ENCODE measurements around the gene DENND4C. TPM values are rescaled to one million over a fixed set of nuclear protein-coding genes. Genes with fewer than 3 reads are reported as not detected.

Gene DENND4C
- total and polyA plus RNA-seq, 2 of the 4 experiments (the other 2 are of a cell fraction), result 9.0 to 32.6 TPM

DNA sequence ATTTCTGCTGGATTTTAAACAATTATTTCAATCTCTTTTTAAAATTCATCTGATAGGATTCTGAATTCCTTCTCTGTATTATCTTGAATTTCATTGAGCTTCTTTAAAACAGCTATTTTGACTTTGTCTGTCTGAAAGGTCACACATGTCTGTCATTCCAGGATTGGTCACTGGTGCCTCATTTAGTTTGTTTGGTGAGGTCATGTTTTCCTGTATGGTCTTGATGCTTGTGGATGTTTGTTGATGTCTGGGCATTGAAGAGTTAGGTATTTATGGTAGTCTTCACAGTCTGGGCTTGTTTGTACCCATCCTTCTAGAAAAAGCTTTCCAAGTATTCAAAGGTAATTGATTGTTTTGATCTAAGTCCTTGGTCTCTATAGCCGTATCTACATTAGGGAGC lies 39.1 kb downstream of the DENND4C start:
- H4K91ac ChIP-seq (ENCODE audit: insufficient read depth, low read depth, low read length), result no peak overlapping the region
- H2BK15ac ChIP-seq (ENCODE audit: low read depth, low read length), result no peak overlapping the region
- POLR2A ChIA-PET (ENCODE audit: unreplicated experiment), result no interaction called here
- H3K4me2 ChIP-seq (ENCODE audit: low read depth, low read length), result no peak overlapping the region
- no peak overlapping the region for H2BK120ac ChIP-seq (ENCODE audit: low read depth, low read length)
- no peak overlapping the region for H3K18ac ChIP-seq (ENCODE audit: low read depth, low read length)
- H2BK5ac ChIP-seq (ENCODE audit: low read depth, low read length, poor library complexity, severe bottlenecking), result no peak overlapping the region
- peaks cover 22 to 33% of the 10 kb centered on the region in 2 experiments for H3K79me1 ChIP-seq (ENCODE audit: low read depth in 1 of 2, low read length in 2 of 2)
- no CpG with 5 or more reads among the region's 1 CpG for WGBS, 2 experiments (ENCODE audit: extremely low coverage in 2 of 2, insufficient read length in 1 of 2)
- H2AK5ac ChIP-seq (ENCODE audit: low read depth, low read length), result no peak overlapping the region
- TF ChIP-seq RCOR1 (IDR thresholded peaks at IDR 0.05; ENCODE audit: insufficient replicate concordance, low read length), result no peak
- TF ChIP-seq MXI1 (IDR thresholded peaks at IDR 0.05; ENCODE audit: borderline replicate concordance, low read depth, low read length), result no peak
- TF ChIP-seq, protein P1, sequence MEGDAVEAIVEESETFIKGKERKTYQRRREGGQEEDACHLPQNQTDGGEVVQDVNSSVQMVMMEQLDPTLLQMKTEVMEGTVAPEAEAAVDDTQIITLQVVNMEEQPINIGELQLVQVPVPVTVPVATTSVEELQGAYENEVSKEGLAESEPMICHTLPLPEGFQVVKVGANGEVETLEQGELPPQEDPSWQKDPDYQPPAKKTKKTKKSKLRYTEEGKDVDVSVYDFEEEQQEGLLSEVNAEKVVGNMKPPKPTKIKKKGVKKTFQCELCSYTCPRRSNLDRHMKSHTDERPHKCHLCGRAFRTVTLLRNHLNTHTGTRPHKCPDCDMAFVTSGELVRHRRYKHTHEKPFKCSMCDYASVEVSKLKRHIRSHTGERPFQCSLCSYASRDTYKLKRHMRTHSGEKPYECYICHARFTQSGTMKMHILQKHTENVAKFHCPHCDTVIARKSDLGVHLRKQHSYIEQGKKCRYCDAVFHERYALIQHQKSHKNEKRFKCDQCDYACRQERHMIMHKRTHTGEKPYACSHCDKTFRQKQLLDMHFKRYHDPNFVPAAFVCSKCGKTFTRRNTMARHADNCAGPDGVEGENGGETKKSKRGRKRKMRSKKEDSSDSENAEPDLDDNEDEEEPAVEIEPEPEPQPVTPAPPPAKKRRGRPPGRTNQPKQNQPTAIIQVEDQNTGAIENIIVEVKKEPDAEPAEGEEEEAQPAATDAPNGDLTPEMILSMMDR (conservative IDR thresholded peaks at IDR 0.05; ENCODE audit: low read depth, low read length), result no peak
- TF ChIP-seq POLR2A (IDR thresholded peaks at IDR 0.05; ENCODE audit: low read depth, low read length), result no peak
- no peak for TF ChIP-seq MAFK (IDR thresholded peaks at IDR 0.05; ENCODE audit: low read depth, low read length)
- no peak for TF ChIP-seq CHD1 (IDR thresholded peaks at IDR 0.05; ENCODE audit: low read depth, low read length)
- TF ChIP-seq CEBPB (IDR thresholded peaks at IDR 0.05; ENCODE audit: low read depth, low read length), result no peak
- TF ChIP-seq SMC3 (IDR thresholded peaks at IDR 0.05; ENCODE audit: low read depth, low read length), result no peak
- no peak for TF ChIP-seq MAZ (IDR thresholded peaks at IDR 0.05; ENCODE audit: borderline replicate concordance, low read depth, low read length)
- TF ChIP-seq, protein P2, sequence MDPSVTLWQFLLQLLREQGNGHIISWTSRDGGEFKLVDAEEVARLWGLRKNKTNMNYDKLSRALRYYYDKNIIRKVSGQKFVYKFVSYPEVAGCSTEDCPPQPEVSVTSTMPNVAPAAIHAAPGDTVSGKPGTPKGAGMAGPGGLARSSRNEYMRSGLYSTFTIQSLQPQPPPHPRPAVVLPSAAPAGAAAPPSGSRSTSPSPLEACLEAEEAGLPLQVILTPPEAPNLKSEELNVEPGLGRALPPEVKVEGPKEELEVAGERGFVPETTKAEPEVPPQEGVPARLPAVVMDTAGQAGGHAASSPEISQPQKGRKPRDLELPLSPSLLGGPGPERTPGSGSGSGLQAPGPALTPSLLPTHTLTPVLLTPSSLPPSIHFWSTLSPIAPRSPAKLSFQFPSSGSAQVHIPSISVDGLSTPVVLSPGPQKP (IDR thresholded peaks at IDR 0.05; ENCODE audit: borderline replicate concordance, low read depth, low read length), result no peak
- no peak for TF ChIP-seq FOS (IDR thresholded peaks at IDR 0.05; ENCODE audit: low read depth, low read length)
- no peak for TF ChIP-seq NFE2L2 (IDR thresholded peaks at IDR 0.05; ENCODE audit: low read depth, low read length)
- TF ChIP-seq BHLHE40 (IDR thresholded peaks at IDR 0.05; ENCODE audit: low read depth, low read length), result no peak
- TF ChIP-seq RFX5 (IDR thresholded peaks at IDR 0.05; ENCODE audit: low read depth, low read length), result no peak
- no peak overlapping the region for H2AK9ac ChIP-seq (replicated peaks; ENCODE audit: low read depth, low read length, poor library complexity)
- no peak overlapping the region for H3K9ac ChIP-seq (ENCODE audit: low read depth, low read length)
- no peak overlapping the region for H2AFZ ChIP-seq (replicated peaks; ENCODE audit: low read length, poor library complexity)
- no TSS peak for BruUV-seq (replicated peaks)
- H2BK20ac ChIP-seq (ENCODE audit: low read depth, low read length), result no peak overlapping the region
- CTCF ChIA-PET, result no interaction called here
- no peaks in the 10 kb centered on the region for H3K9me1 ChIP-seq (ENCODE audit: insufficient read depth, low read length)
- DNase-seq, result no peak
- no peak overlapping the region for H3K56ac ChIP-seq (ENCODE audit: extremely low read depth, insufficient read depth, low read length)
- no peak overlapping the region for H4K8ac ChIP-seq (ENCODE audit: low read depth in 2 of 2, low read length in 2 of 2)
- no peaks in the 10 kb centered on the region for H3K4me1 ChIP-seq (ENCODE audit: control insufficient read depth, insufficient read depth, low read length)
- in situ Hi-C loops (cut with MboI; ENCODE audit: low sequenced_read_pairs), result no loop called here
- peaks cover 24% of the 10 kb centered on the region for H4K20me1 ChIP-seq (ENCODE audit: insufficient read depth, low read length)
- 0 out of 2 replicates have a peak, but pooled peaks cover 2% of the 10 kb centered on the region for H3K36me3 ChIP-seq (ENCODE audit: control insufficient read depth, insufficient read depth, low read length)
- H3K23ac ChIP-seq (ENCODE audit: low read depth, low read length), result no peak overlapping the region
- H3K27ac ChIP-seq (ENCODE audit: insufficient read depth, low read length), result no peak overlapping the region
- no peaks in the 10 kb centered on the region for H3K27me3 ChIP-seq (ENCODE audit: control insufficient read depth, insufficient read depth, low read length)
- no peak overlapping the region for H3K4ac ChIP-seq (ENCODE audit: low read depth, low read length)
- dilution Hi-C loops (cut with HindIII; ENCODE audit: low sequenced_read_pairs, unreplicated experiment), result no loop called here
- no peak for ATAC-seq (ENCODE audit: low read depth)
- no peak overlapping the region for H3K4me3 ChIP-seq (ENCODE audit: insufficient read depth, low read depth, low read length)
- no peak overlapping the region for H3K14ac ChIP-seq (replicated peaks; ENCODE audit: low read depth, low read length)
- no peak overlapping the region for H4K5ac ChIP-seq (ENCODE audit: low read depth, low read length)
- 0 out of 2 replicates have a peak, but pooled peaks cover 2% of the 10 kb centered on the region for H3K9me3 ChIP-seq (ENCODE audit: control insufficient read depth, insufficient read depth, low read length)
- intact Hi-C loops (cut with micrococcal nuclease), result no loop called here

Measured in IMR-90 (cell line).